Lung microvascular endothelial cell (primary cell): ENCODE results near the gene NEGR1. TPM values are rescaled to one million over a fixed set of nuclear protein-coding genes. Genes with fewer than 3 reads are reported as not detected.

Experiments used
- DNase-seq, 2 donors: peaks; one replicate each; pipeline versions ENCODE4 v3.0.0 to v3.0.0-alpha.2; 2010; ENCODE audit warnings: low read depth in 2 of 2
- total RNA-seq: library from RNA; depleted of rRNA; stranded (reverse); fragments of >200 nt; gene quantifications from 2 replicates; pipeline ENCODE4 v1.2.1, GENCODE V29; 2014

The NEGR1 gene
- total RNA-seq, 1 donor from 2014 or later = under 0.01 TPM

DNA sequence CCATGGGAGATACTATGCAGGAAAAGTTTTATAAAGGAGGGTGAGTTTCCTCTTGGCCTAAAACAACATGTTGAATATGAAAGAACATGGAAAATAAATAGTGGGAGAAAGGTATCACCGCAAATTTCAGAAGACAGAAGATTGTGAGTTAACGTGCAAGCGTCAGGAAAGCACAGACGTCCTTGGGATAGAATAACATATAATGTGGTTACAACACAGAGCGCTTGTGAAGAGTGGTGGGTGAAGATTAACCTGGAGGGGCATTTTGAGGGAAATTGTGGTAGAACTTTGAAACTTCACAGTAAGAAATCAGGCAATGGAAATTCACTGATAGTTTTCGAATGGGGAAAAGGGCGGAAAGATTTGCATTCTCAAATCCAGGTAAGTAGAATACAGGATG is 47.3 kb downstream of the NEGR1 start:
- DNase-seq = no peak

- peak in 1 of 2 donors; percentile 32 for DNase-seq
These were observed 51.6 kb downstream of the NEGR1 start for GRCh38 chr1:72230746-72231145.

DNA sequence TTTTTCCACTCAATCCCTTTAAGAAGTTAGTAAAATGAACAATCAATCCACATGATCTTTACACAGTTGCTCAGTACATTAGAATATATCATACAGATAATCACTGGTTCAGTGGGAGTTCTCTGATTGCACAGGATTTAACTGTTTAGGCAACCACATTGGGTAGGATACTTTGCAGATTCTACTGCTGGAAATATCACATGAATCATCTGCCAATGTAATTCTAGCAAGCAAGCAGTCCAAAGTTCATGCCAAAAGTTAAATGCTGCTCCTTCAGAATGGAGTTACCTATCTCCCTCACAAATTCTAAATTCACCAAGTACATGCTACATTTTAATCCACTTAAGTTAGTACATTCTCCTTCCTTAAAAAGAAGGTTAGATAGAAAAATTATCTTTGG is 52.4 kb downstream of the NEGR1 start:
- peak in 1 of 2 donors; percentile 9 for DNase-seq

DNA sequence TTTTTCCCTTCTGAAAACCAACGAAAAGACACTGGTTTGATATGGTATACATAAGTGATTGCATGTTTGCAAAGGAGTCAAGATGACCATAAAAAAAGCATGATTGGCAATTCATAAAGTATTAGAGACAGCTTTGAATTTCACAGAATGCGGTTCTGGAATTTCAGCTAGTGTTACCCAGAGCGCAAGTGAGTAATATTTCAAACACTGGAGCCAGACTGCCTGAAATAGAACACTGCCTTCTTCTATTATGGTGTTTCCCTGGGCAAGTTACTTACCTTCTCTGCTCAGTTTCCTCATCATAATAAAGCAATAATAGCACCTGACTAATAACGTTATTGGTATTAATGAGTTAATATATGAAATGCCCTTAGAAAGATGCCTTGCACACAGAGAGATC is 54.7 kb downstream of the NEGR1 start:
- no peak for DNase-seq

GRCh38 chr1:72224506-72224905 is 57.8 kb downstream of the NEGR1 start:
- DNase-seq = no peak

DNA sequence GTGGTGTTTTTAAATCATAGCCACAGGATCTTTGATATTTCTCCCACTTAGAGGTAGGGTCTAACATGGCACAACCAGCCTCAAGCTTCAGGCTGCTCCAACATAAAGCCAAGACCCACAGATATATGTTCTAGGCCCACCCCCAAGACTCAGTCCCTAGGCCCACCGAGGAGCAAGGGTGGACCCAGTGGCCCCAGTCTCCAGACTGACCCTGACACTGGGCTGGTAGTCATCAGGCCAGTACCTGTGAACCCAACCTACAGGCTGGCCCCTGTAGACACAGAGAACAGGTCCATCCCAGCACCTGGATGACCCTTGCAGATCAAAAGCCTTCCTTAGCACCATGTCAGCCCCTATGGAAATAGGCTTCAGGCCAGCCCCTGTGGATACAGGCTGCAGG is 60.5 kb downstream of the NEGR1 start:
- DNase-seq = no peak

- no peak for DNase-seq
These were observed 64.1 kb downstream of the NEGR1 start for GRCh38 chr1:72218141-72218739.

GRCh38 chr1:72207059-72207458 is 75.3 kb downstream of the NEGR1 start:
- DNase-seq = no peak

- DNase-seq = peak in 1 of 2 donors; percentile 2
These were observed 79.6 kb downstream of the NEGR1 start for GRCh38 chr1:72202761-72203160.

- no peak for DNase-seq
These were observed 84.6 kb downstream of the NEGR1 start for GRCh38 chr1:72197786-72198185.

- peak; percentile 3 to 41 for DNase-seq
These were observed 95.5 kb downstream of the NEGR1 start for GRCh38 chr1:72186733-72187307.

DNA sequence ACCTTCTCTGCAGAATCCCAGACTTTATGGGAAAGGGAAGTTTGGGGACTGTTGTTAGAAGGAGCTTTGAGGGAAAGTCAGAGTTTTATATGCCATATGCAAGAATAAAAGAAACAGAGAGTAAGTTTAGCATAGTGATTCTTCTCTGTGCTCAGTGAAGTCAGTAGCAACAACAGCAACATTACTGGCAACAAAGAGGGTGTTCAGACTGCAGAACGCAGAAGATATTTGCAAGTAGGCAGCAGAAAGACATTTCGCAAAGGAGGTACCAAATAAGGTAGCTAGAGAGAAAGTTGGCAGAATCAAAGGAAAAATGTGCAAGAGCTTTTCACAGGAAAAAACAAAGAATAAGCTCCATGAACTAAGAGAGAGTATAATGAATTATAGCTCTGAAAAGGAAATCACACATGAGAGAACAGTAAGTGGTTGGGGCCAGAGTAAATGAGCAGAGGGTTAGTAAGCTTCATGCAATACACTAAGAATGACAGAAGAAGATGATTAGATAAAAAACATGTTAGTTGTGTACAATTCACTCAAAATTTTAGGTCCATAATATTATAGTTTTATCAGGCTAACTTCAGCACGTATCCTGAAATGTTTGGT is 98.1 kb downstream of the NEGR1 start:
- no peak for DNase-seq

DNA sequence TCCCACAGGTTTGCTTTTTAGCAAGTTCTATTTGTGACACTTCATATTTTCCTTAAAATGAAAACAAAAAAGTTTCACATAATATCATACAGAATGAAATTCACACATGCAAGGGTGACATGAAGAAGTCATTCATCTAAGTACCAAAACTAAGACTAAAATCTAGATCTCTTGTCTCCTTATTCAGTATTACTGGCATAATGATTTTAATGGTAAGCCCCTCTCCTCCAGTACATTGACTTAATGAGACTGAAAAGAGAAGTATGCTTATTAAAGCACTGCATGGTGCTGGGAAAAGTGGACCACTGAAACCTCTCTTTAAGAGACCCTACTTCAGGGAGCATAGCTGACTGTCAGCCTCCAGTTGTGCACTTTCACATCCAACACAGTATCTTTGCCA is 99.5 kb downstream of the NEGR1 start:
- no peak for DNase-seq

- DNase-seq = peak in 1 of 2 donors; percentile 9
These were observed 104.1 kb downstream of the NEGR1 start for GRCh38 chr1:72178266-72178665.

- peak in 1 of 2 donors; percentile 9 for DNase-seq
These were observed 104.6 kb downstream of the NEGR1 start for GRCh38 chr1:72177711-72178110.

DNA sequence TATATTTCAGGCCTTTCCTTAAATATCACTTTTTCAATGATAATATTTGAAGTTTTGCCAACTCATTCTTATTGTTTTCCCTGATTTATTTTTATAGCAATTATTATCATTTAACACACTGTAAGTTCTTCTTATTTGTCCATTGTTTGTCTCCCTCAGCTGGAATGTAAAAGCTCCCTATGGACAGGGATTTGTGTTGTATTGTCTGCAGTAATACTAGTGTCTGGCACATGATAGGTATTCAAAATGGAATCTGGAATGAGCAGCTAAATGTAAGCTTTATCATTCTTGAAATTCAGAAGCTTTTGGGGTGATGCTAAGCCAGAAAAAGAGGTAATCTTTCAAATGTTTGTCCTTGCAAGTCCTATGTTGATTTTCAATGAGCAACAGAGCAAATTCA is 112.1 kb downstream of the NEGR1 start:
- peak in 1 of 2 donors; percentile 11 for DNase-seq

DNA sequence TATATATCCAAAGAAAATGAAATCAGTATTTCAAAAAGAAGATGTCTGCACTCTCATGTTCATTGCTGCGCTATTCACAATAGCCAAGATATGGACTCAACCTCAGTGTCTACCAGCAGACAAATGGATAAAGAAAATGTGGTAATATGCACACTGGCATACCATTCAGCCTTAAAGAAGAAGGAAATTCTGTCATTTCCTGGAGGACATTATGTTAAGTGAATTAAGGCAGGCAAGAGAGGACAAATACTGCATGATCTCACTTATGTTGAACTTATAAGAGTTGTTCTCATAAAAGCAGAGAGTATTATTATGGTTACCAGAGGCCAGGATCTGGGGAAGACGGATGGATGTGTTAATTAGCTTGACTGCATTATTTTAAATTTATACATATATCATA is 115.9 kb downstream of the NEGR1 start:
- peak in 1 of 2 donors; percentile 62 for DNase-seq

GRCh38 chr1:72150508-72150907 is 131.8 kb downstream of the NEGR1 start:
- no peak for DNase-seq

- no peak for DNase-seq
These were observed 140.5 kb downstream of the NEGR1 start for GRCh38 chr1:72141875-72142274.

GRCh38 chr1:72140222-72140621 is 142.1 kb downstream of the NEGR1 start:
- peak in 1 of 2 donors; percentile 21 for DNase-seq

GRCh38 chr1:72137656-72138055 is 144.7 kb downstream of the NEGR1 start:
- no peak for DNase-seq

DNA sequence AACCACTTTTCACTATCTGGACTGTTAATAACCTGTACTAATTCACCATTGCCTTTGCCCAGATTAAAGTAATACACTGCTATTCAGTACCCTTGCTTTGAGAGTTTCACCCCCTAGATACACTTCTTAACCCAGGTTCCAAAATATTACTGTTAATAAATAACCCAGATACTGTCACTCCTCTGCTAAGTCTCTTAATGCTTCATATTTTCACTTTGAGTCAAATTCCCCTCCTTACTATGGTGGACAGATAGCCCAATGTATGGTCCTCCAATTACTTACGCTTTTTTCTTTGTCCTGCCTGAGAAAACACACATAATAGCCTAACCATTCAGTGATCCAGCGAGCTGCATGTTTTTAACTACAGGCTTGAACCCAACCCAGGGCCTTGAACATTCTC is 152.5 kb downstream of the NEGR1 start:
- no peak for DNase-seq
